HK-2 (cell line): Measurements from ENCODE around the gene PCLAF.
A peak's percentile ranks its signal among the peaks of the same experiment; 100 is the strongest.
"Not testable (repeated sequence)": the region's sequence is repeated elsewhere in the genome, so short reads cannot be mapped to it uniquely, and the experiment has no call there.

ENCODE experiments used
- DNase-seq: peaks from one replicate; pipeline ENCODE4 v3.0.0-alpha.2; 2018; ENCODE audit not compliant: unreplicated experiment

The PCLAF gene

DNA sequence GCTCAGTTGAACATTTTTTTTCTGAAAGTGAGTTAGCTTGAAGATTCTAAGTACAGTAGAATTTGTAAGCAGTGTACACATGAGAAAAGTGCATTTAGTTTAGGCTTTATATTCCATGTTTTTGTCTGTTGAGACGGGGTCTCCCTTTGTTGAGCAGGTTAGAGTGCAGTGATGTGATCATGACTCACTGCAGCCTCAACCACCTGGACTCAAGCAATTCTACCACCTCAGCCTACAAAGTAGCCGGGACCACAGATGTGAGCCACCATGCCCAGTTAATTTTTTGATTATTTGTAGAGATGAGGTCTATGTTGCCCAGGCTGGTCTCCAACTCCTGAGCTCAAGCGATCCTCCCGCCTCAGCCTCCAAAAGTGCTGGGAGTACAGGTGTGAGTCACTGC, 20.0 kb downstream of the PCLAF start:
- no peak for DNase-seq

DNA sequence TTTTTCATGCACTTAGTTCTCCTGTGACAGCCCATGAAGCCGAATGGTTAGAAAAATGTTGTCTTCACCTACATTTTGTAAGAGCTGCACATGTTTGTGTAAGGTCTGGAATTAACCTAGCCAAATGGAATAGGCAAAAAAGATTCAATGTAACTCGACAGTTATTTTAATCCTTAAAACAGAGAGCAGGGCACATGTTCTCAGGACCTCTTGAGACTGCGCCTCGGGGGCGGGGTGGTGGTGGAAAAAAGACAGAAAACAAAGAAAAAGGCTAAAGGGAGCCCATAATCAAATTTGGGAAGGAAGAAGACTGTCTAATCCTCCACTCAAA, 24.6 kb downstream of the PCLAF start:
- DNase-seq = no peak

DNA sequence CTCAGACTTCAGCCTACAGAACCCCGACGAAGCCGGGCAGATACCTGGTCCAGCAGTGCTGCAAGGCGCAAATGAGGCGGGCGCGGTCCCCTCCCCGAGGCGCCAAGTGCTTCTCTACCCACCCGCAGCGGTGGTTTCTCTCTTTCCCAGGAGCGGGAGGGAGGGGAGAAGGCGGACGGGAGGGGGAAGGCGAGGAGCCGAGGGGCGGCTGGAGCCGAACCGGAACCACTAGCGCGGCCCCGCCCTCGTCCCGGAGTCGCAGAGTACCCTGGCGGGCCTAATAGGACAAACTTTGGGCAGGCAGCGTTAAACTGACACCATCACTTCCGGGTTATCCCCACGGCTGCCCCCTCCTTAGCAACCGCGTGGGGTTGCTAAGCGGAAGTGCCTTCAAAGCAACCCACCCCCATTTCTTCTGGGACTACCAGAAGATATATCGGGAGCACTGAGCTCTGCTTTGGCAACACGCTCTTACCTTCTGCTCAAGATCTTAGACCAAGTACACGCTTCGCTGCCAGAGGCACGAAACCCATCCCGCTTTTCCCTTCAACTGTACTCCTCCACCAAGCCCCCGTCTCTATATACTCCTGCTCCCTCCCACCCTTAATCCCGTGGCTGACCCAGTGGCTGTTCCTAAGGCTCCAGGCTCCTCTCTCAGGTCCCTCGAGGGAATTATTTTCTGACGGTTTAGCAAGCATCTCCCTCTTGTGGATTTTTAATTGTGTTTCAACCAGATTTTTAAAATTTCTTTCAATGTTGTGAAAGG, 25.1 kb downstream of the PCLAF start, which contains the start of gene CSNK1G1:
TSS of gene CSNK1G1 (minus strand) at position 230 of the 766 bp plus-strand sequence. CDS start 55,674 bp downstream, outside the sequence.
- peak; percentile 88 for DNase-seq

DNA sequence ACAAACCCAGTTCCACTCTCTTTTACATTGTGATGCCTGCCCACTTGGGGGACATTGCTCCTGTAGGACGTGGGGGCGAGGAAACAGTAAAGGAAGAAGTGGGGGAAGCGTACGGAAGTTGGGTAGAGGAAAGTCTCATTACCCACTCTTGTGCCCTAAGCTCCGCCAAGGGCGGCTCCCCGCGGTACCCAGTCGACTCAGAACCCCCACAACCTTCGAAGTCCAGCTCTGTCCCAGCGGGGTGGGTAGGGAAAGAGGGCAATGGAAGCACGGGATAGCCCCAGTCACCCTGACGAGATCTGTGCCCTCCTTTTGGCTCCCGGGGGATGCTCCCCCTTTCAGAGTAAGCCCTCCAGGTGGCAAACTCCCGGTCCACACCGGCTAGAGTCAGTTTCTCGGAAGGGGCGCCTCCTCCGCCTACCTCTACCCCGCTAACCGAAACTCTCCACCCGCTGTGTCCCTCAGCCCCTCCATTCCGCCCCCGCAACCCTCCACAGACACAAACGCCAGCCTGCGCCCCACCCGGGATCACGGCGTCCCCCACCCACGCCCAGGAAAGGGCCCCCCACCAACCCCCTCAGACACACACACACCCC, 25.8 kb downstream of the PCLAF start:
- DNase-seq = peak; percentile 24

DNA sequence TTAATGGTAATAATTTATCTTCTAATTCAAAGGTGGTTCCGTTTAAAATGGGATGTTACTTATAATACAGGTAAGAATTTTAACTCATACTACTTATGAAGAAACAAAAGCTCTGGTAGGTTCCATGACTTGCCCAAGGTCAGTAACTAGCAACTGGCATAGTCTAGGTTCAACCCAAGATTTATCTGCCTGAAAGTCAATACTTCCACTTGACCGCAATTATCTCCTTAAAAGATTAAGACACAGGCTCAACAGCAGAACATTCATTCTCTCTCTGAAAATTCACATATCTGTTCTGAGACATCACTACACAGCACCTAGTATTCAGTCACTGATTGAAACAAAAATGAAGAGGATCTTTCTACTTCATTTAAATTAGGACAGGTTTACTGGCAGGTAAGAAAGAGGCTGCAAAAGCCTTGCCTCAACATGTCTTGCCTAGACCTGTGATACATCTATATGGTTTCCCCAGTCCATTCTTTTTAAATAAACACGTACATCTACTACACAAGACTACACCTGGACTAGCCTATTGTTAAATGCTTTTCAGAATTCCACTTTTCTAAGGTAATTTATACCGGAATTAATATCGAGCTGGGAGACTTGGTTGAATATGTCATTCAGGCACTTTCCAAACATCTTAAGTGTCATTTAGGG, 26.4 kb downstream of the PCLAF start:
- DNase-seq = no peak

DNA sequence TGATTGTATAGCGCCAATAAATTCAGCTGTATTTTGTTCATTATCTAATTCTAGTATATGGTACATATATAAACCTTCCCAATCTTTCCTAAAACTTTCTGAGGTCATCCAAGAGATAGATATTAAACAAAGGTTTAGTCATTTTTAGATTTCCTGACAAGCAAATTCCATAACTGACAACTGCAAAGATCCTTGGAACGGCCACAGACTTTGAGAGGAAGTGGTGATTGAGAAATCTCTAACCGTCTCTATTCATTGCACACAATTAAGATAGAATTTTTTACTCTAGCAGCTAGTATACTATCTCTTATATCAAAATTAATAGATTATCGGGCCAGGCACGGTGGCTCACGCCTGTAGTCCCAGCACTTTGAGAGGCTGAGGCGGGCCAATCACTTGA, 30.0 kb downstream of the PCLAF start:
- DNase-seq = no peak

DNA sequence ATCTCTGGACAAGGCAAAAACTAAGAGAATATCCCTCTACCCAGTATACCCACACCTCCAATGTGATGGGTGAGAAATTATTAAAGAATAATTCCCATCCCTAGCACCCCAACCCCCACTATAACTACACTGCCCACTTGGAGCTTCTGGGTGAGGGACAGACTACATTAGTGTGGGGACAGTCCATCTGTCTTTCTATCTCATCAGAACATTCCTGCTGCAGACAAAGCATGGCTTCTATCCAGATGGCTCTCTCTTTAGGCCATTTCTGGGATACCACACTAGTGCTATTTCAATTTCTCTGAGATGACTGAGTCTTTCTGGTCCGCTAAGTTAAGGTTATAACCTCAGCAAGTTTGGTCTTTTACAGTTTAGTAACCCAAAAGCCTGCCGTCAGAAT, 31.9 kb downstream of the PCLAF start:
- DNase-seq = no peak

DNA sequence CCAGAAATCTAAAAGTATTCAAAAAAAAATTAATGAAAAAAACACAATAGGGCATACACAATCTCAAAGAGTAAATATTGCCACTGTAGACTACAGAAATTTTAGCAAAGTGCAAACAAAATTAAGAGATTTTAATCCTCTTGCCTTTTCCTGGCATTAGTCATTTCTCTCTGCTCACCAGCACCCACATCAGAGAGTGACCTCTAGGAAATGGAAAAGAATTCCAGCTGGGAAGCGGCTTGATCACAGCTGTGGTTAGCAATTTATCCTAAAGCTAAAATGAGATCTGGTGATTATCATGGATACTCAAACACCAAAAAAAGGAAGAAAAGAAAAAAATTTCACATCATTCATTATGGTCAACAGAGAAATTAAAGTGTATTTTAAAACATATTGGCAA, 32.8 kb downstream of the PCLAF start:
- no peak for DNase-seq

DNA sequence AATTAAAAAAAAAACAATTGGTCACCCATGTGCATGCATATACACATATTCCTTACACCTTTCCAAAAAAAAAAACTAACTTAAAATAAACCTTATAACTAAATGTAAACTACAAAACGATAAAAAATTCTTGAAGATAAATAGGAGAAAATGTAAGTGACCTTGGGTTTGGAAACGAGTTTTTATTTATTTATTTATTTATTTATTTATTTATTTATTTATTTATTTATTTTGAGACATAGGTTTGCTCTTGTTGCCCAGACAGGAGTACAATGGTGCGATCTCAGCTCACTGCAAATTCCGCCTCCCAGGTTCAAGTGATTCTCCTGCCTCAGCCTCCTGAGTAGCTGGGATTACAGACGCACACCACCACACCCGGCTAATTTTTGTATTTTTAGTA, 35.0 kb downstream of the PCLAF start:
- DNase-seq = not testable (repeated sequence)

DNA sequence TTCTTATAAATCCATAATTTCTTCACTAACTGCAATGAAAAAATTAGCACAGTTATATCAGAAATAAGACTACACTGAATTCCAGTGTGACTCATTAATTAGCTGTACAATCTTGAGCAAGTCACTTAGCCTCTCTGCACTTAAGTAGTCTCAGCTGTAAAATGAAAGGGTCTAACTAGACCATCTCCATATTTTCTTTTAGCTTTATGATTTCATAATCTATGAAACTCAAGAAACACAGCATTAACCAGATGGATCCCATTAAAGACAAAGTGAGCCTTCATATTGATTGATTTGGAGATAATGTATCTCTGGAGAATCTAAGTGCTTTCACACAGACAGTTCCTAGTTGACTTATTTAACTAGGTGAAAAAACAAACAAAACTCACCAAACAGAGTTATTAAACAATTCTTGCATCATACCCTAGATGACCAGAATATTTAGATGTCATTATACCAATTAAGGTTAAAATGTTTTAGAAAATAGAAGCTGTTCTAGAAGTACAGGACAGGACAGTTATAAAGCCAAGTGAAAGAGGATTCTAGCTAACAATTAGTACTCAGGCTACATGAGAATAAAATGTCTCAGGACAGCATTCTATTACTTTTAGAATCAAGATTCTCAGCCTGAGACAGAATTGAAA, 36.5 kb downstream of the PCLAF start:
- DNase-seq = no peak

DNA sequence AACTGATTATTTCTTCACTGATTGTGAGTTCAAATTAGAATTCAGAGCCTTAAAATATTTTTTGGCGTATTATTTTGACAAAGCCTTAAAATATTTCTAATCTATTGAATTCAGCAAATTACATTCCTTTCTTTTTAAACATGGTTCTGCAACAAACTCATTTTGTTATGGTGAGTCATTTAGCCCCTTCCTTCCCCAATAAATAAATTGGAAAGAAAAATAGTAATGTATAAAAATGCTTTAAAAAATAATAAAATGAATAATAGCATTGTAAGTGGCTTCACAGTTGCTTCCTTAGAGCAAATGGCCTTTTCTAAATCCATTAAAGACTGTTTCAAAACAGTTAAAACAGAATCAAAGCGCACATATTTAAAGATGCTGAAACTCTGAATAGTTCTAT, 37.4 kb downstream of the PCLAF start:
- DNase-seq = no peak

DNA sequence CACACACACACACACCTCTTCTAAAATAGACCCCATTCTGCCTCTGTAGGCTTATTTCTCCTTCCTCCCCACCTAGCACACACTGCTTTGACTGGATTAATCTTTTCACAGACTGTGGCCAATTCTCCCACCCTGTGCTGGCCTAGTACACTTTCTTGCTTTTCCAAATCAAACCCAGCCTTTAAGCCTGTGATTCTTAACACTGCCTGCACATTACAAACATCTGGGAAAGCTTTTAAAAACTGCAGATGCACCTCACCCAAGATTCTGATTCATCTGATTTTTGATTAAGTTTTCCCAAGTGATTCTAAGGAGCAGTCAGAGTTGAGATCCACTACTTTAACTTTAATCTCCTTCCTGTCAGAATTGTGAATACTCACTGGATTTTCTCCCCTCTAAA, 38.0 kb downstream of the PCLAF start:
- no peak for DNase-seq

DNA sequence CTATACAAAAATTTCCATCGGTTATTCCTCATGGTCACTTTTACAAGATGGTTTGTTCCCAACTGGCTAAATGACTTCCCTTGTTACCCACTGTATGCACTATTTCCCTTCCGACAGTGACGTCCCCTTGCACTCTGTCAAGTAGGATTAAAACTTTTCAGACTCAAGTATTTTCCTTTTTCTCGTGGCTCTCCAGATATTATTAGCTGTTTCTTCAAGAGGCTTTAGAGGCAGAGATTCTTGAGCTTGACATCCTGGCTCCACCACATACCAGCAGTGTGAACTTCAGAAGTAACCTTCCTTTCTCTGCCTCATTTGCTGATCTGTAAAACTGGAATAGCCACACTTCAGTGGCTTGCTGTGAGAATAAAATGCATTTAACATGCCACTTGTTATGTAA, 39.3 kb downstream of the PCLAF start:
- DNase-seq = no peak

DNA sequence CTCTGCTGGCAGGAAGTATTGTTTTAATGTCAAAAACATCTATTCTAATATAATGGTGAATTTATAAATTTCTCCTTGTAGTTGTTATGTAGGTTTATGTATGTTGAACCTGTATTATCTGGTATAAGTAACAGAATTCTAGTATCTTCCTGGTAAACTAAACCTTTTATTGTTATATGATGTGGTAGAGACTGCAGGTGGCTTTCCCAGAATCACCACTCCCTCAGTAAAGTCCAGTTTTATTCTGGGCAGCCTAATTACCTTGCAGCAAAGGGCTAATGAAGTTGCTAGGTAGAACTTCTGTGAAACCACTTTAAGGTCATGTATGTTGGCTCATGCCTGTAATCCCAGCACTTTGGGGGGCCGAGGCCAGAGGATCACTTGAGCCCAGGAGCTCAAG, 40.9 kb downstream of the PCLAF start:
- no peak for DNase-seq

DNA sequence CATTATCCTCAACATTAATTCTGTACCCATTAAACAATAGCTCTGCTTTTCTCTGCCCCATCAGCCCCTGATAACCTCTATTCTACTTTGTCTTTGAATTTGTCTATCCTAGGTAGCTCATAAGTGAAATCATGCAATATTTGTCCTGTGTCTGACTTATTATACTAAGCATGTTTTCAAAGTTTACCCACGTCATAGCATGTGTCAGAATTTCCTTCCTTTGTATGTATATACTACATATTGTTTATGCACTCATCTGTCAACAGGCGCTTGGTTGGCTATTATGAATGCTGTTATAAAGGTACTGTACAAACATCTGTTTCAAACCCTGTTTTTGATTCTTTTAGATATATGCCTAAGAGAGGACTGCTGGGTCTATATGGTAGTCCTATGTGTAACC, 43.5 kb downstream of the PCLAF start:
- DNase-seq = no peak

DNA sequence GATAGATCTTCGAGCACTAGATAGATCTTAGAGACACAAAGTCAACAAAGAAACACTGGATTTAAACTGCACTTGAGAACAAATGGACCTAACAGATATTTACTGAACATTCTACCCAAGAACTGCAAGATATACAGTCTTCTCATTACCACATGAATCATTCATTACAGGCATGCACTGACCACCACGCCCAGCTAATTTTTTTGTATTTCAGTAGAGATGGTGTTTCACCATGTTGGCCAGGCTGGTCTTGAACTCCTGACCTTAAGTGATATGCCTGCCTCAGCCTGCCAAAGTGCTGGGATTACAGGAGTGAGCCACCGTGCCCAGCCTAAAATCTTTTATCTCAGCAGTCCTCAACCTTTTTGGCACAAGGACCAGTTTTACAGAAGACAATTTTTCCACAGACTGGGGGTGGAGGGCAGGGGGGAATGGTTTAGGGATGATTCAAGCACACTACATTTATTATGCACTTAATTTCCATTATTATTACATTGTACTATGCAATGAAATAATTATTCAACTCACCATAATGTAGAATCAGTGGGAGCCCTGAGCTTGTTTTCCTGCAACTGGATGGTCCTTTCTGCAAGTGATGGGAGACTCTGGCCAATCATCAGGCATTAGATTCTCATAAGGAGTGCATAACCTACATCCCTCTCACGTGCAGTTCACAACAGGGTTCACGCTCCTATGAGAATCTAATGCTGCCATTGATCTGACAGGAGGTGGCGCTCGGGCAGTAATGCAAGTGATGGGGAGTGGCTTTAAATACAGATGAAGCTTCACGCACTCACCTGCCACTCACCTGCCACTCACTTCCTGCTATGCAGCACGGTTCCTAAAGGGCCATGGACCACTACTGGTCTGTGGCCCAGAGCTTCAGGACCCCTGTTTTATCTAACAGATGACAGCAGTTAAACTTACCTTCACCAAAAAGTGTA, 47.0 kb downstream of the PCLAF start:
- DNase-seq = no peak

DNA sequence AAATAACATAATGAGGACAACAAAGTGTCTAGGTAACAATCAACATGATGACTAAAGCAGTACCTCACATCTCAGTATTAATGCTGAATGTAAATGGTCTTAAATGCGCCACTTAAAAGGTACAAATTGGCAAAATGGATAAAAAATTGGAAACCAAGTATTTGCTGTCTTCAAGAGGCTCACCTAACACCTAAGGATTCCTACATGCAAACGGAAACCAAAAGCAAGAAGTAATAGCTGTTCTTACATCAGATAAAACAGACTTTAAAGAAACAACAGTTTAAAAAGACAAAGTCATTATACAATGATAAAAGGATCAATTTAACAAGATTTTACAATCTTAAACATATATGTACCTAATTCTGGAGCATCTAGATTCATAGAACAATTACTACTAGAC, 47.7 kb downstream of the PCLAF start:
- no peak for DNase-seq

DNA sequence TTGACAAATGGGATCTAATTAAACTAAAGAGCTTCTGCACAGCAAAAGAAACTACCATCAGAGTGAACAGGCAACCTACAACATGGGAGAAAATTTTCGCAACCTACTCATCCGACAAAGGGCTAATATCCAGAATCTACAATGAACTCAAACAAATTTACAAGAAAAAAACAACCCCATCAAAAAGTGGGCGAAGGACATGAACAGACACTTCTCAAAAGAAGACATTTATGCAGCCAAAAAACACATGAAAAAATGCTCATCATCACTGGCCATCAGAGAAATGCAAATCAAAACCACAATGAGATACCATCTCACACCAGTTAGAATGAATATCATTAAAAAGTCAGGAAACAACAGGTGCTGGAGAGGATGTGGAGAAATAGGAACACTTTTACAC, 49.6 kb downstream of the PCLAF start:
- DNase-seq = not testable (repeated sequence)

DNA sequence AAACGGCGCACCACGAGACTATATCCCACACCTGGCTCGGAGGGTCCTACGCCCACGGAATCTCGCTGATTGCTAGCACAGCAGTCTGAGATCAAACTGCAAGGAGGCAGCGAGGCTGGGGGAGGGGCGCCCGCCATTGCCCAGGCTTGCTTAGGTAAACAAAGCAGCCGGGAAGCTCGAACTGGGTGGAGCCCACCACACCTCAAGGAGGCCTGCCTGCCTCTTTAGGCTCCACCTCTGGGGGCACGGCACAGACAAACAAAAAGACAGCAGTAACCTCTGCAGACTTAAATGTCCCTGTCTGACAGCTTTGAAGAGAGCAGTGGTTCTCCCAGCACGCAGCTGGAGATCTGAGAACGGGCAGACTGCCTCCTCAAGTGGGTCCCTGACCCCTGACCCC, 54.3 kb downstream of the PCLAF start:
- DNase-seq = not testable (repeated sequence)

DNA sequence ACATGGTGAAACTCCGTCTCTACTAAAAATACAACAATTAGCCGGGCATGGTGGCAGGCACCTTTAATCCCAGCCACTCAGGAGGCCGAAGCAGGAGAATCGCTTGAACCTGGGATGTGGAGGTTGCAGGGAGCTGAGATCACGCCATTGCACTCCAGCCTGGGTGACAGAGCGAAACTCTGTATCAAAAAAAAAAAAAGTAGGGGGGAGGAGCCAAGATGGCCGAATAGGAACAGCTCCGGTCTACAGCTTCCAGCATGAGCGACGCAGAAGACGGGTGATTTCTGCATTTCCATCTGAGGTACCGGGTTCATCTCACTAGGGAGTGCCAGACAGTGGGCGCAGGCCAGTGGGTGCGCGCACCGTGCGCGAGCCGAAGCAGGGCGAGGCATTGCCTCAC, 54.8 kb downstream of the PCLAF start:
- not testable (repeated sequence) for DNase-seq

DNA sequence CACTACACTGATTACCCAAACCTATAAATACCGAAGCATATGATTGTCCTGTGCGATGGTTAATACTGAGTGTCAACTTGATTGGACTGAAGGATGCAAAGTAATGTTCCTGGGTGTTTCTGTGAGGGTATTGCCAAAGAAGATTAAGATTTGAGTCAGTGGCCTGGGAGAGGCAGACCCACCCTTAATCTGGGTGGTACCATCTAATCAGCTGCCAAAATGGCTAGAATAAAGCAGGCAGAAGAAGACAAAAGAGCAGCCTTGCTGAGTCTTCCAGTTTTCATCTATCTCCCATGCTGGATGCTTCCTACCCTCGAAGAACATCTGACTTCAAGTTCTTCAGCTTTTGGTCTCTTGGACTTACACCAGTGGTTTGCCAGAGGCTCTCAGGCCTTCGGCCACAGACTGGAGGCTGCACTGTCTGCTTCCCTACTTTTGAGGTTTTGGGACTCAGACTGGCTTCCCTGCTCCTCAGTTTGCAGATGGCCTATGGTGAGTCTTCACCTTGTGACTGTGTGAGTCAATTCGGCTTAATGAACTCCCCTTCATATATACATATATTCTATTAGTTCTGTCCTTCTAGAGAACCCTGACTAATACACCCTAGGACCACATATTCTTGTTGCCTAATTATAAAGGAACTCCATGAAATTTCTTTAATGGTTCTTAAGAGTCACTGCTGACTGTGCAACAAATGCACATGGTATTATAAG, 56.9 kb downstream of the PCLAF start:
- no peak for DNase-seq
